Fibroblast of peridontal ligament (primary cell): ENCODE measurements around the gene ATP6V1G1.
"Not testable (repeated sequence)": the region's sequence is repeated elsewhere in the genome, so short reads cannot be mapped to it uniquely, and the experiment has no call there.

Source experiments
- DNase-seq: peaks from one replicate; pipeline ENCODE4 v3.0.0-alpha.2; 2010; ENCODE audit errors: extremely low read depth

ATP6V1G1 gene, protein sequence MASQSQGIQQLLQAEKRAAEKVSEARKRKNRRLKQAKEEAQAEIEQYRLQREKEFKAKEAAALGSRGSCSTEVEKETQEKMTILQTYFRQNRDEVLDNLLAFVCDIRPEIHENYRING

GRCh38 chr9:114587345-114588202 is at the start of gene ATP6V1G1:
TSS of gene ATP6V1G1 (plus strand) at chr9:114587769. CDS start at chr9:114587839, 70 bp downstream.
- peak; percentile 99 for DNase-seq

GRCh38 chr9:114538241-114538640 is 49.3 kb upstream of the ATP6V1G1 start:
- DNase-seq: no peak

- no peak for DNase-seq
These were observed 47.7 kb upstream of the ATP6V1G1 start for GRCh38 chr9:114539701-114540380.

- no peak for DNase-seq
These were observed 42.5 kb upstream of the ATP6V1G1 start for GRCh38 chr9:114545055-114545454.

DNA sequence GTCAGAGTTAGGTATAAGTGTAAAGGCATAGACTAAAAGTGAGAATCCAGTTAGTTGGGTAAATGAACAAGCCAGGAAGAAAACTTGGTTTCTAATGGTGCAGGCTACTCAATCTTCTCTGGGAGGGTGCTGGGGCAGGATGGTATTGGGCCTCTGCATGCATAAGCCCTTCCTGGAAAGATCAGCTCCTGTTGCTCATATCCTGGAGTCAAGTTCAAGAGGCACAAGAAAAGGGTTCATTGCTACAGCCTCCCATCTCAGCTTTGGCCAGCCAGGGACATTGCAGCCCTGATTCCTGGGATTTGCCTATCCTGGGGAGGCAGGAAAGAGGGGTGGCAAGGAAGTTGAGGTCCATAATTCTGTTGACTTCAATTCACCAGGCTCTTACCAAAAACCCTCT is 40.7 kb upstream of the ATP6V1G1 start:
- no peak for DNase-seq

DNA sequence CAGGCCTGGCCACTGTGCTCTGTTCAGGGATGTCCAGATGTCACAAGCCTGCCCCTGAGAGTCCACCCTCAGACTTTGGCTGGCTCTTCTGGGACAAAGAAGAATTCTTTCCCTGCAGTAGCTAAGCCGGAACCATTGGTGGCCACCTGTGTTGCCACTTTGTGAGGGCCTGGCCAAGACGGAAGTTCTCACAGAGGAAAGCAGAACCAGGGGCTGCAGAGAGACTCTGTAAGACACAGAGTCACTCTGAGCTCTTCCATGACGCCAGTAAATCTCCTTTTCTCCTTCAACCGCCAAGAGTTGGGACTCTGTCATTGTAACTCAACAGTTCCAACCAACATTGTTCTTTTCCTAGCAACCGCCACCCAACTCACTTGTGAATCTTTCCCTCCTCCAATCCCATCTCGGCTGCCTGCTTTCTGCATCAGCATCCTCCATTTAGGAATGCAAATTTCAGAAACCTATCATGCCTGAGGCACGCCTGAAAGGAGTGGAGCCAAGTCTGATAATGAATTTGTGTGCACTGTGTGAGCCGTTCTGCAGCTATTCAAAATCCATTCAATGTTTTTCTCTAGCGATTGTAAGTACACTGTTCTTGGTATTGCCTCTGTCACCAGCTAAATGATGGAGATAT is 37.8 kb upstream of the ATP6V1G1 start:
- peak; percentile 65 for DNase-seq

- peak; percentile 98 for DNase-seq
These were observed 35.6 kb upstream of the ATP6V1G1 start for GRCh38 chr9:114551750-114552685.

- DNase-seq: peak; percentile 7
These were observed 34.9 kb upstream of the ATP6V1G1 start for GRCh38 chr9:114552706-114553105.

DNA sequence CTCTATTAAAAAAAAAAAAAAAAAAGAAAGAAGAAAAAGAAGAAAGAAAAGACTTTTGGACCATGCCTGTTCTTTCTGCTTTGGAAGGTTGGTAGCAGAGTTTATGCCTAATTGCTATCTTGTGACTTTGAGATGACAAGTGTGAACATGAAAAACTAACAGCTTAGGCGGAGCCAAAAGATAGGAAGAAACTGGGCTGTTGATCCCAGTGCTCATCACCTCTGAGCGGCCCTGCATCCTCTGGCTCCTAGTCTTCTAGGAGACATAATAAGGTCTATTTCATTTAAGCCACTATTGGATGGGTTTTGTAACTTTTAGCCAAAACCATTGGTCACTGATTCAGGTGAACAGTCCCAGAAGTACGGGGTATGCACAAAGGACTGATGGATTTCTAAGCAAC is 34.4 kb upstream of the ATP6V1G1 start:
- no peak for DNase-seq

DNA sequence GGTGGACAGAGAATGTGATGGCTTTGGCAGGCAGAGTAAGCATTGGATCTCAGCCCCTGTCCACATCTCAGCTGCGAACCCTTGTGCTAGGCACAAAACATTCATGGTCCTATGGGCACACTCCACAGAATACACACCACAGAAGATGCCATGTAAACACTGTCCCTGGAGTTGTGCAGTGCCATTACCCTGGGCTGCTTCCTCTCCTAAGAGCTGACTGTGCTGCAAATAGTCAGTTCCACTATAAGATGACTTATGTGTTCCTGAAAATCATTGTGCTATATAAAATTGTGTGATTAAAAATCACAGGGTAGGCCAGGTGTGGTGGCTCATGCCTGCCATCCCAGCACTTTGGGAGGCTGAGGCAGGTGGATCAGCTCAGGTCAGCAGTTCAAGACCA is 31.9 kb upstream of the ATP6V1G1 start:
- DNase-seq: no peak

DNA sequence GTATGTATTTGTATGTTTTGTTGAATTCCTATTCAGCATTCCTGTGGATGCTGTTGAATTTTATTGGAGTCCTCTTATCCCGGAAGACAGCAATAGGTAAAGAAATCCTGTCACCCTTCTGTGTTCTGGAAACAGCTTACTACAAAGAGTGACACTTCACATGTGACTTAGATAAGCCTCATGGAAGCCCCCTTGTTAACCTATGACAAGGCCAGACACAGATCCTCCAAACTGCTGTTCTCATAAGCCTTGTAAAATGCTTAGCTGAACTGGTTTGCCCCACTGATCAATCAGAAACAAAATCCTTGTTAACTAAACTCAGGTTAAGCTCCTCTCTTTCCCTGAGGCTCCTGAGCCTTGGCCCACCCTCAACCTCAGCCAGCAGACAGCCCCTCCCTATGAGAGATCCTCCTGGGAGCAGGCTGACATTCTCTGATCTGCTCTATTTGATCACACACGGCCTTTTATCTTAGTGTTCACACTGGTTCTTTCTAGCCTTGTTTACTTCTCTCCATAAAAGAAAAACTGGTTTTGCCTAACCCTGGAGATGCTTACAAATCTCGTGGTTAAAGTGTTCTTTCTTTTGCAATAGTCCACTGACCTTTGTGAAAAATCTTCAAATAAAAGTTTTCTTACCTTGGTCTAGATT is 29.4 kb upstream of the ATP6V1G1 start:
- no peak for DNase-seq

- no peak for DNase-seq
These were observed 27.6 kb upstream of the ATP6V1G1 start for GRCh38 chr9:114559830-114560513.

DNA sequence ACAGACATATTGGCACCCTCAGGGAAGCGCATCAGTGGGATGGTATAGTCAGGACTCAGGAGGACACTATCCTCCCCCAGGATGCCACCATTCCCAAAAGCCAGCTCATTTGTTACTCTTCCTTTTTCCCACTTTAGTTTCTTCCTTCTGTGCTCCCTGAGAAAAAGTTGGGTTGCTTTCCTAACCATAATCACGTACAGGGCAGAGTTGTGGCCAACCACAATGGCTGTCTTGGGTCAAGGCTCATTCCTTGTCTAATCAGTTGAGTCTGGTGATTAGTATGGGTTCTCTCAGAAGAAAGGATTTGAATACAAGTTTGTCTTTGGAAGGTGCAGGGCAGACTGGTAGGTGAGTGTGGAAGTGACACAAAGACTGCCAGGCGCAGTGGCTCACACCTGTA is 26.6 kb upstream of the ATP6V1G1 start:
- DNase-seq: peak; percentile 27

DNA sequence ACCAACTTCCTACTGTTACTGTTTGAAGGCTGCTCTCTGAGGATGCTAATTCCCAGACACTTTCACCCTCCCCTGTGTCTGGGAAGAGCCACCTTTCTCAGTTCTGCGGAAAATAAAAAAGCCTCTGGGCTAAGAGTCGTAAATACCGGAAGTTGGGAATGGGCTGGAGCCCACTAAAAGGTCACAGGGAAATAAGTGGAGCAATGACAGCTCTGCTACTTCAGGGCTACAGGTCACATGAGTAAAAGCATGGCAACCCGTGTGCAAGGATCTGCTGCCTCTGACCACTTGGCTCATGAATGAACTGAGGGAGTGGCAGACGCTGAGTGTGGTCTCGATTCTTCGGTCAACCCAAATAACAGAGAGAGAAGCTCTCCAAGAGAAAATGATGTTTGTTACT is 25.8 kb upstream of the ATP6V1G1 start:
- no peak for DNase-seq

DNA sequence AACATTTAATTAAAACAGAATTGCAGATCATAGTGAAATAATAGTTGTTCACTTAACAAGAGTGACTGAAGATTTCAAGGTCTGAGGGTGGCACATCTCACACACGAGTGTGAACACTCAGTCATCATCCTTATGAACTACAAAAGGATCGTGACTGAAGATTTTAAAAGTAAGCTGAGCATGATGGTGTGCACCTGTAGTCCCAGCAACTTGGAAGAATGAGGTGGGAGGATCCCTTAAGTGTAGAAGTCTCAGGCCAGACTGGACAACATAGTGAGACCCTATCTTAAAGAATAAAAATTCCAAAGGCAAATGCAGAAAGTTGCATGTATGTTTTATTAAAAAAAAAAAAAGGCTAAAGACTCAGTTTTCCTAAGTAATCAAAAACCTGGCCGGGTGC is 22.4 kb upstream of the ATP6V1G1 start:
- no peak for DNase-seq

- DNase-seq: no peak
These were observed 16.8 kb upstream of the ATP6V1G1 start for GRCh38 chr9:114570742-114571141.

- no peak for DNase-seq
These were observed 16.2 kb upstream of the ATP6V1G1 start for GRCh38 chr9:114571391-114571790.

DNA sequence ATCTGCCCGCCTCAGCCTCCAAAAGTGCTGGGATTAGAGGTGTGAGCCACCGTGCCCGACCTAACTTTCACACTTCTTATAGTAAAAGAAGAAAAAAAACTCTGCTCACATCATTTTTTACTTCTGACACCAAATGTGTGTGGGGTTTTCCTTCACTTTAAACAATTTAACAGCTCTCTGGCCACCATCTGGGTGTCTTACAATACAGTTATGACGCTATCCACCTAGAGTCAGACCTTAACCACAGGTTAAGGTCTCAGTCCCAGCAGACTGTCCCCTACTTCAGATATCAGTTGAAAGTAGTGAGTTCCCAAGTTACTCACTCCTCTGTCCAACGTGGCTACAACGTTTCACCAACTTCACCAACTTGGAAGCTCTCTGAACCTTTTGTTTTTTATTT is 15.4 kb upstream of the ATP6V1G1 start:
- no peak for DNase-seq

- DNase-seq: peak; percentile 11
These were observed 13.1 kb upstream of the ATP6V1G1 start for GRCh38 chr9:114574438-114574837.

DNA sequence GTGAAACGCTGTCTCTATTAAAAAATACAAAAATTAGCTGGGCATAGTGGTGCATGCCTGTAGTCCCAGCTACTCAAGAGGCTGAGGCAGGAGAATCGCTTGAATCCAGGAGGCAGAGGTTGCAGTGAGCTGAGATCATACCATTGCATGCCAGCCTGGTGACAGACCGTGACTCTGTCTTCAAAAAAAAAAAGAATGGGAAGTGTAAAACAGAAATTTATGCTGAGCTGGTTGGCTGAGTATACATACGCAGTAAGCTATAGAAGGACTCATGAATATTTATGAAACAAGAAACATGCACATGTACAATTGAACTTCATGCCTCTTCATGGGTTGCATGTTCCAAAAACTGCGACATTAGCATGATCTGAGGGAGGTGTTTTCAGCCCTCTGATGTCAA is 10.8 kb upstream of the ATP6V1G1 start:
- not testable (repeated sequence) for DNase-seq
